ENCODE results near the gene PPP1R12A. TPM values are rescaled to one million over a fixed set of nuclear protein-coding genes. Genes with fewer than 3 reads are reported as not detected.

Gene PPP1R12A
- polyA plus RNA-seq, 3 donors from 2014 or later, result 81.1 to 158 (median 103) TPM

GRCh38 chr12:79782172-79782900 lies 152.6 kb downstream of the PPP1R12A start:
- Mint-ChIP-seq H3K4me3 (no peak overlapping the region), H3K27ac (peak overlapping the region in 4 of 6 donors; percentile 9 to 43 (median 20)), H3K9me3 (no peaks in the 10 kb centered on the region), H3K27me3 (ENCODE audit: low read depth in 3 of 3) (peaks cover 0 to 1% (median 0%) of the 10 kb centered on the region in 3 donors), H3K36me3 (peaks cover 3 to 16% (median 8%) of the 10 kb centered on the region in 3 donors), H3K4me1 (peaks cover 0 to 8% of the 10 kb centered on the region in 2 donors)
- DNase-seq, result no peak

GRCh38 chr12:79778802-79779448 lies 156.0 kb downstream of the PPP1R12A start:
- Mint-ChIP-seq H3K27ac (peak overlapping the region in 5 of 6 donors; percentile 24 to 64 (median 50)), H3K27me3 (ENCODE audit: low read depth in 3 of 3) (no peaks in the 10 kb centered on the region), H3K9me3 (no peaks in the 10 kb centered on the region), H3K4me3 (no peak overlapping the region), H3K4me1 (peaks cover 0 to 8% of the 10 kb centered on the region in 2 donors), H3K36me3 (peaks cover 3 to 15% (median 10%) of the 10 kb centered on the region in 3 donors)
- DNase-seq, result no peak

- Mint-ChIP-seq H3K4me3 (no peak overlapping the region), H3K36me3 (peaks cover 3 to 18% (median 6%) of the 10 kb centered on the region in 3 donors), H3K4me1 (no peaks in the 10 kb centered on the region), H3K27me3 (ENCODE audit: low read depth in 3 of 3) (no peaks in the 10 kb centered on the region), H3K9me3 (no peaks in the 10 kb centered on the region), H3K27ac (peak overlapping the region in 1 of 6 donors; percentile 16)
- no peak for DNase-seq
Measured at GRCh38 chr12:79776111-79776510, 158.8 kb downstream of the PPP1R12A start.

- Mint-ChIP-seq H3K27ac (peak overlapping the region in 3 of 6 donors; percentile 30 to 55 (median 47)), H3K4me3 (no peak overlapping the region), H3K36me3 (peaks cover 7 to 22% (median 10%) of the 10 kb centered on the region in 3 donors), H3K9me3 (no peaks in the 10 kb centered on the region), H3K27me3 (ENCODE audit: low read depth in 3 of 3) (no peaks in the 10 kb centered on the region), H3K4me1 (no peaks in the 10 kb centered on the region)
- no peak for DNase-seq
Measured at GRCh38 chr12:79775355-79776027, 159.4 kb downstream of the PPP1R12A start.

- Mint-ChIP-seq H3K27me3 (ENCODE audit: low read depth in 3 of 3) (no peaks in the 10 kb centered on the region), H3K4me1 (no peaks in the 10 kb centered on the region), H3K36me3 (peaks cover 7 to 22% (median 10%) of the 10 kb centered on the region in 3 donors), H3K9me3 (no peaks in the 10 kb centered on the region), H3K4me3 (no peak overlapping the region), H3K27ac (peak overlapping the region in 2 of 6 donors; percentile 27 to 48)
- DNase-seq, result no peak
Measured at GRCh38 chr12:79773896-79774295, 161.0 kb downstream of the PPP1R12A start.

GRCh38 chr12:79769860-79770485 lies 164.9 kb downstream of the PPP1R12A start:
- peak overlapping the region in 1 of 6 donors; percentile 30 for H3K27ac Mint-ChIP-seq
- H3K9me3 Mint-ChIP-seq, result no peaks in the 10 kb centered on the region
- no peaks in the 10 kb centered on the region for H3K4me1 Mint-ChIP-seq
- H3K27me3 Mint-ChIP-seq (ENCODE audit: low read depth in 3 of 3), result no peaks in the 10 kb centered on the region
- H3K36me3 Mint-ChIP-seq, result peaks cover 3 to 15% (median 4%) of the 10 kb centered on the region in 3 donors
- DNase-seq, result no peak
- no peak overlapping the region for H3K4me3 Mint-ChIP-seq

GRCh38 chr12:79769189-79769859 lies 165.6 kb downstream of the PPP1R12A start:
- DNase-seq, result no peak
- H3K36me3 Mint-ChIP-seq, result peaks cover 3 to 13% (median 4%) of the 10 kb centered on the region in 3 donors
- no peaks in the 10 kb centered on the region for H3K4me1 Mint-ChIP-seq
- H3K9me3 Mint-ChIP-seq, result no peaks in the 10 kb centered on the region
- no peak overlapping the region for H3K27ac Mint-ChIP-seq
- H3K27me3 Mint-ChIP-seq (ENCODE audit: low read depth in 3 of 3), result peaks cover 0 to 3% (median 0%) of the 10 kb centered on the region in 3 donors
- H3K4me3 Mint-ChIP-seq, result no peak overlapping the region

- H3K27me3 Mint-ChIP-seq (ENCODE audit: low read depth in 3 of 3), result peaks cover 0 to 3% (median 0%) of the 10 kb centered on the region in 3 donors
- no peaks in the 10 kb centered on the region for H3K4me1 Mint-ChIP-seq
- DNase-seq, result no peak
- H3K4me3 Mint-ChIP-seq, result no peak overlapping the region
- H3K9me3 Mint-ChIP-seq, result no peaks in the 10 kb centered on the region
- H3K27ac Mint-ChIP-seq, result no peak overlapping the region
- peaks cover 3 to 8% (median 4%) of the 10 kb centered on the region in 3 donors for H3K36me3 Mint-ChIP-seq
Measured at GRCh38 chr12:79766705-79767464, 168.0 kb downstream of the PPP1R12A start.

GRCh38 chr12:79765157-79765556 lies 169.7 kb downstream of the PPP1R12A start:
- Mint-ChIP-seq H3K4me1 (no peaks in the 10 kb centered on the region), H3K27me3 (ENCODE audit: low read depth in 3 of 3) (peaks cover 0 to 5% (median 1%) of the 10 kb centered on the region in 3 donors), H3K4me3 (no peak overlapping the region), H3K9me3 (peaks cover 0 to 3% (median 0%) of the 10 kb centered on the region in 6 donors), H3K36me3 (no peaks in the 10 kb centered on the region), H3K27ac (no peak overlapping the region)
- DNase-seq, result no peak

GRCh38 chr12:79764641-79765040 lies 170.3 kb downstream of the PPP1R12A start:
- no peak overlapping the region for H3K27ac Mint-ChIP-seq
- no peaks in the 10 kb centered on the region for H3K36me3 Mint-ChIP-seq
- H3K9me3 Mint-ChIP-seq, result peaks cover 0 to 3% (median under 1%) of the 10 kb centered on the region in 6 donors
- DNase-seq, result no peak
- H3K4me3 Mint-ChIP-seq, result no peak overlapping the region
- H3K4me1 Mint-ChIP-seq, result no peaks in the 10 kb centered on the region
- H3K27me3 Mint-ChIP-seq (ENCODE audit: low read depth in 3 of 3), result peaks cover 0 to 5% (median 1%) of the 10 kb centered on the region in 3 donors

- H3K4me3 Mint-ChIP-seq, result no peak overlapping the region
- H3K9me3 Mint-ChIP-seq, result peaks cover 0 to 6% (median under 1%) of the 10 kb centered on the region in 6 donors
- no peak overlapping the region for H3K27ac Mint-ChIP-seq
- H3K4me1 Mint-ChIP-seq, result no peaks in the 10 kb centered on the region
- H3K36me3 Mint-ChIP-seq, result no peaks in the 10 kb centered on the region
- peaks cover 0 to 5% (median 1%) of the 10 kb centered on the region in 3 donors for H3K27me3 Mint-ChIP-seq (ENCODE audit: low read depth in 3 of 3)
- no peak for DNase-seq
Measured at GRCh38 chr12:79763766-79764452, 171.0 kb downstream of the PPP1R12A start.

- no peak overlapping the region for H3K4me3 Mint-ChIP-seq
- no peak overlapping the region for H3K27ac Mint-ChIP-seq
- no peaks in the 10 kb centered on the region for H3K4me1 Mint-ChIP-seq
- peaks cover under 1 to 16% (median 8%) of the 10 kb centered on the region in 6 donors for H3K9me3 Mint-ChIP-seq
- peaks cover 1 to 7% (median 3%) of the 10 kb centered on the region in 3 donors for H3K27me3 Mint-ChIP-seq (ENCODE audit: low read depth in 3 of 3)
- no peak for DNase-seq
- no peaks in the 10 kb centered on the region for H3K36me3 Mint-ChIP-seq
Measured at GRCh38 chr12:79761341-79761740, 173.6 kb downstream of the PPP1R12A start.
